ENCODE measurements around the gene ZEB2.

GRCh38 chr2:144559242-144559641 is 39.3 kb upstream of the ZEB2 start:
- no peak for TF ChIP-seq CTCF (IDR thresholded peaks at IDR 0.05)
- TF ChIP-seq EZH2 (IDR thresholded peaks at IDR 0.05), result no peak
